Karpas-422 (cell line): ENCODE data around the gene SUSD3. TPM values are rescaled to one million over a fixed set of nuclear protein-coding genes. Genes with fewer than 3 reads are reported as not detected.

Experiments used
- DNase-seq: peaks from one replicate; pipeline ENCODE4 v3.0.0-alpha.2; 2015
- H2AFZ ChIP-seq: fragments of 200-600 bp; sonication (generic); 2 replicates; pipeline ENCODE4 v1.6.1; 2014; ENCODE audit warnings: antibody characterized with exemption, low read length, mixed read lengths
- H3K27ac ChIP-seq: fragments of 200-600 bp; sonication (generic); 2 replicates; pipeline ENCODE4 v1.5.1; 2014; ENCODE audit warnings: mild to moderate bottlenecking, low read length, moderate library complexity
- H3K27me3 ChIP-seq: fragments of 200-600 bp; sonication (generic); 2 replicates; pipeline ENCODE4 v1.6.1; 2014; ENCODE audit warnings: low read length, mixed read lengths
- H3K36me3 ChIP-seq: fragments of 200-600 bp; sonication (generic); 2 replicates; pipeline ENCODE4 v1.6.1; 2014; ENCODE audit warnings: low read length, mixed read lengths; ENCODE audit not compliant: insufficient read depth
- H3K4me1 ChIP-seq: fragments of 200-600 bp; sonication (generic); 2 replicates; pipeline ENCODE4 v1.6.1; 2014; ENCODE audit warnings: mild to moderate bottlenecking, low read length, mixed read lengths
- H3K4me2 ChIP-seq: fragments of 200-600 bp; sonication (generic); 2 replicates; pipeline ENCODE4 v1.6.1; 2014; ENCODE audit warnings: low read length, low read depth, mild to moderate bottlenecking; ENCODE audit not compliant: poor library complexity, severe bottlenecking
- H3K4me3 ChIP-seq: fragments of 200-600 bp; sonication (generic); 2 replicates; pipeline ENCODE4 v1.5.1; 2014; ENCODE audit warnings: mild to moderate bottlenecking, antibody characterized with exemption, low read length, mixed read lengths
- H3K79me2 ChIP-seq: fragments of 200-600 bp; sonication (generic); 2 replicates; pipeline ENCODE4 v1.6.1; 2014; ENCODE audit warnings: mild to moderate bottlenecking, low read length, mixed read lengths
- H3K9ac ChIP-seq: fragments of 200-600 bp; sonication (generic); 2 replicates; pipeline ENCODE4 v1.6.0; 2014; ENCODE audit warnings: low read length
- H3K9me2 ChIP-seq: fragments of 200-600 bp; sonication (generic), shearing (Covaris generic); replicated peaks from 2 replicates; pipeline ENCODE4 v1.6.0; 2014; ENCODE audit warnings: mild to moderate bottlenecking, low read length, moderate library complexity; ENCODE audit not compliant: insufficient read depth
- H3K9me3 ChIP-seq: fragments of 300-700, 200-600 bp; sonication (generic); 2 replicates; pipeline ENCODE4 v1.6.1; 2014; ENCODE audit warnings: low read length, mixed read lengths
- H4K20me1 ChIP-seq: fragments of 200-600 bp; sonication (generic); 2 replicates; pipeline ENCODE4 v1.6.1; 2014; ENCODE audit warnings: mild to moderate bottlenecking, antibody characterized with exemption, low read length, low read depth; ENCODE audit not compliant: insufficient read depth
- total RNA-seq: library from RNA; depleted of rRNA; stranded (reverse); fragments of >200 nt; shearing (Covaris generic); gene quantifications from 2 replicates; pipeline ENCODE4 v1.2.3, GENCODE V29; 2014; ENCODE audit warnings: low replicate concordance

Gene SUSD3
- total RNA-seq, 1 experiment from 2014 or later: 6.2 TPM

GRCh38 chr9:93052791-93053540, 5.5 kb upstream of the SUSD3 start:
- Histone ChIP-seq H3K4me3 (no peak overlapping the region), H3K9ac (no peak overlapping the region), H3K27me3 (no peaks in the 10 kb centered on the region), H2AFZ (no peak overlapping the region), H3K4me2 (no peak overlapping the region), H3K9me3 (no peaks in the 10 kb centered on the region), H3K27ac (no peak overlapping the region), H4K20me1 (no peaks in the 10 kb centered on the region), H3K4me1 (peaks cover 1% of the 10 kb centered on the region), H3K9me2 (no peaks in the 10 kb centered on the region), H3K79me2 (no peaks in the 10 kb centered on the region), H3K36me3 (no peaks in the 10 kb centered on the region)
- DNase-seq: no peak

- Histone ChIP-seq H3K4me1 (peaks cover 10% of the 10 kb centered on the region), H4K20me1 (no peaks in the 10 kb centered on the region), H3K9me2 (no peaks in the 10 kb centered on the region), H3K4me3 (no peak overlapping the region), H3K79me2 (no peaks in the 10 kb centered on the region), H2AFZ (no peak overlapping the region), H3K36me3 (no peaks in the 10 kb centered on the region), H3K9ac (no peak overlapping the region), H3K9me3 (no peaks in the 10 kb centered on the region), H3K27ac (no peak overlapping the region), H3K4me2 (no peak overlapping the region), H3K27me3 (no peaks in the 10 kb centered on the region)
- no peak for DNase-seq
Measured at GRCh38 chr9:93053781-93054331, 4.6 kb upstream of the SUSD3 start.

GRCh38 chr9:93054758-93055704, 3.5 kb upstream of the SUSD3 start:
- DNase-seq: no peak
- Histone ChIP-seq H2AFZ (no peak overlapping the region), H3K4me1 (peaks cover 22% of the 10 kb centered on the region), H4K20me1 (no peaks in the 10 kb centered on the region), H3K27ac (no peak overlapping the region), H3K9me3 (no peaks in the 10 kb centered on the region), H3K4me2 (no peak overlapping the region), H3K79me2 (no peaks in the 10 kb centered on the region), H3K27me3 (no peaks in the 10 kb centered on the region), H3K9me2 (no peaks in the 10 kb centered on the region), H3K4me3 (no peak overlapping the region), H3K9ac (no peak overlapping the region), H3K36me3 (no peaks in the 10 kb centered on the region)

- Histone ChIP-seq H3K27ac (no peak overlapping the region), H3K4me1 (peaks cover 26% of the 10 kb centered on the region), H3K9ac (no peak overlapping the region), H3K4me3 (no peak overlapping the region), H2AFZ (no peak overlapping the region), H3K79me2 (no peaks in the 10 kb centered on the region), H4K20me1 (no peaks in the 10 kb centered on the region), H3K9me3 (no peaks in the 10 kb centered on the region), H3K9me2 (no peaks in the 10 kb centered on the region), H3K36me3 (no peaks in the 10 kb centered on the region), H3K4me2 (no peak overlapping the region), H3K27me3 (no peaks in the 10 kb centered on the region)
- no peak for DNase-seq
Measured at GRCh38 chr9:93057042-93057702, 1.3 kb upstream of the SUSD3 start.

GRCh38 chr9:93057703-93058354, 672 bp upstream of the SUSD3 start:
- Histone ChIP-seq H4K20me1 (no peaks in the 10 kb centered on the region), H3K4me3 (no peak overlapping the region; the same call in 1 of the 2 replicates), H2AFZ (peak overlapping the region; percentile 17; the same call in 1 of the 2 replicates), H3K4me2 (peak overlapping the region; percentile 44), H3K9me3 (no peaks in the 10 kb centered on the region), H3K9ac (no peak overlapping the region), H3K9me2 (no peaks in the 10 kb centered on the region), H3K36me3 (no peaks in the 10 kb centered on the region), H3K27me3 (no peaks in the 10 kb centered on the region), H3K27ac (no peak overlapping the region), H3K79me2 (no peaks in the 10 kb centered on the region), H3K4me1 (peaks cover 28% of the 10 kb centered on the region)
- DNase-seq: no peak

GRCh38 chr9:93059011-93059714, 662 bp downstream of the SUSD3 start:
- Histone ChIP-seq H3K4me1 (peaks cover 28% of the 10 kb centered on the region), H3K9me2 (no peaks in the 10 kb centered on the region), H3K36me3 (no peaks in the 10 kb centered on the region), H3K27ac (no peak overlapping the region), H2AFZ (no peak overlapping the region), H3K4me2 (peak overlapping the region; percentile 44), H3K4me3 (peak overlapping the region; percentile 45), H3K9ac (peak overlapping the region; percentile 26), H3K9me3 (no peaks in the 10 kb centered on the region), H4K20me1 (no peaks in the 10 kb centered on the region), H3K79me2 (no peaks in the 10 kb centered on the region), H3K27me3 (no peaks in the 10 kb centered on the region)
- DNase-seq: no peak
